Measurements from ENCODE around the gene CCDC167.

CCDC167 gene

DNA sequence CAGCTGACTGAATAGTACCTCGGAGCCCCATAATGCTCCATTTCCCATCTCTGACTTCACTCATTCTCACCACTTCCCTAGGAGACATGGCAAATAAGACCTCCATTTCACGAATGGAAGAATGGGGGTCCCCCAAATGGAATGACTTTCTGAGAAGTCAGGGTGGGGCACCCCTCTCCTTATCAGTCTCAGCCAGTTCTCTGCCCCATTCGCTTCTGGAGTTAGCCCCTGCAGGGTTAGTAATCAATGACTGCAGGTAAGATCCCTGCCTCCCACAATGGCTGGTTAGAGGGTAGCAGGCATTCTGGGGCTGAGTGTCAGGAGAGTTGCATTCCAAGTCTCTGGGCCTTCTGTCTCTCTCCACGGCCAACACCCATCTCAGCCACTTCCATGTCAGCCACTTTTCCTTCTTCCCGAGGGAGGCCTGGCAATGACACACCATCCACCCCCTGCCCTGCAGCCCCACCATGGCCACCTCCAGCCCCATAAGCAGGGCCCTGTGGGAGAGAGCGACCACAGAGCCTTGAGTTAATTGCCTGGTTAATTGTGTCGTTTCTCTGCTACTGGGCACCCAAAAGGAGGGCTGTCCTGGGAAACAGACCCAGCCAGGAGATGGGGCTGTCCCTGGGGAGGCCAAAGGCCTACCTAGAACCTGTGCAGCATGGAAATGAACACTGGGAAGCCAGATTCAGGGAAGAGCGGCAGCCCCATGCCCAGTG, 13.4 kb downstream of the CCDC167 start:
- DNase-seq, result no peak

DNA sequence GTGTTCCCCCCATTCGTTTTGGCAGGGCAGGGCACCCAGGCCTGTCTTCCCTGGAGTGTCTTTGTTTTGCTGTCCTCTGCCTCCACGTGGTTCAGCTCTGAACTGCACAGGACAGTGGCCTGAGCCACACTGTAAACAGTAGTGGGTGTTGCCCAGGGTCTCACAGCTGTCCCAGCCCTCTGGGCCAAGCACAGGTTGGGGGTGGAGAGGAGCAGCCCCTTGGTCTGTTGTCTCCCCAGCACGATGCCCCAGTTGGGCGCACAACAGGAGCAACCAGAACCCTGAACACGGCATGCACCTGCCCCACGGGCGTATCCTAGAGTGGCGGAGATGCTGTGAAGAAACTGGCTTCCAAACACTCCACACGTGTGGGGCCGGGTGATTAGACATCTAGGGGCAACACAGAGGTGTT, 14.4 kb downstream of the CCDC167 start:
- DNase-seq, result no peak

- DNase-seq, result no peak
Observed at GRCh38 chr6:37484786-37485170, 14.9 kb downstream of the CCDC167 start.

DNA sequence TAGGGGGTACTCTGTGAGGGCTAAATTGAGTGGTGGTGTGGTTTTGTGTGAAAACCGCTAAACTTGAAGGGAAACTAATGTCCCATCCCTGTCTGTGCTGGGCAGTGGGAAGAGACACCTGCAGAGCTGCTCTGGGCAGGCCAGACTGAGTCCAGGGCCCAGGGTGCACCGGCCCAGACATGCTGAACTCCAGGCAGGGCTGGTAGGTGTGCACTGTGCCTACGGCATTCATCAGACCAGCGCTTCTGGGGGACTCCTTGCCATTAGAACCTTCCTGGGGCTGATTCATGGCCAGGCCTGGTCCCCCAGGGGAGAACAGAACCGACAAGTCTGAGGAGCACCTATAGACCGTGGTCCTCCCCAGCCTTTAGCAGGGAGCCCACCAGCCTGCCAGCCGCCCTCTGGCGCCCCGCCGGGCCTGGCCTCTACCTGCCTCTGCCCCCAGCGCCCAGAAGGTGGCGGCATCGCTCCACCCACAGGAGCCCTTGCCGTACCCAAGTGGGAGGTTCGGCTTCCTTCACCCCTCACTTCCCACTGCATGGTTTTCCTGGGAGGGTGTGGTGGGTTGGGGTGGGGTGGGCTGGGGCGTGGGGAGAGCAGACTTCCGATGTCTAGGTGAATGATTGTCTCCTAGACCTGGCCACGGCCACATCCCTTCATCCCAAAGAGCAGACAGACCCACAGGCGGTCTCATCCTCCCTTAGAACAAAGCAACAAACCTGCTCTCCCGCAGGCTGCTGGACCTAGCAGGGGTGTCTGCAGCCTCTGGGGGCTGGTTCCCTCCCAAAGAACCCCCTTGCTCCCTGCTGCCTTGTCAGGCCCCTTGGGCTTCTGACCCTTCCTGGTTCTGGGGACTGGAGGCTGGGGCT, 15.5 kb downstream of the CCDC167 start:
- DNase-seq, result peak; percentile 58

- DNase-seq, result no peak
Observed at GRCh38 chr6:37483252-37483901, 16.3 kb downstream of the CCDC167 start.

GRCh38 chr6:37482606-37483251, 17.0 kb downstream of the CCDC167 start:
- DNase-seq, result no peak

DNA sequence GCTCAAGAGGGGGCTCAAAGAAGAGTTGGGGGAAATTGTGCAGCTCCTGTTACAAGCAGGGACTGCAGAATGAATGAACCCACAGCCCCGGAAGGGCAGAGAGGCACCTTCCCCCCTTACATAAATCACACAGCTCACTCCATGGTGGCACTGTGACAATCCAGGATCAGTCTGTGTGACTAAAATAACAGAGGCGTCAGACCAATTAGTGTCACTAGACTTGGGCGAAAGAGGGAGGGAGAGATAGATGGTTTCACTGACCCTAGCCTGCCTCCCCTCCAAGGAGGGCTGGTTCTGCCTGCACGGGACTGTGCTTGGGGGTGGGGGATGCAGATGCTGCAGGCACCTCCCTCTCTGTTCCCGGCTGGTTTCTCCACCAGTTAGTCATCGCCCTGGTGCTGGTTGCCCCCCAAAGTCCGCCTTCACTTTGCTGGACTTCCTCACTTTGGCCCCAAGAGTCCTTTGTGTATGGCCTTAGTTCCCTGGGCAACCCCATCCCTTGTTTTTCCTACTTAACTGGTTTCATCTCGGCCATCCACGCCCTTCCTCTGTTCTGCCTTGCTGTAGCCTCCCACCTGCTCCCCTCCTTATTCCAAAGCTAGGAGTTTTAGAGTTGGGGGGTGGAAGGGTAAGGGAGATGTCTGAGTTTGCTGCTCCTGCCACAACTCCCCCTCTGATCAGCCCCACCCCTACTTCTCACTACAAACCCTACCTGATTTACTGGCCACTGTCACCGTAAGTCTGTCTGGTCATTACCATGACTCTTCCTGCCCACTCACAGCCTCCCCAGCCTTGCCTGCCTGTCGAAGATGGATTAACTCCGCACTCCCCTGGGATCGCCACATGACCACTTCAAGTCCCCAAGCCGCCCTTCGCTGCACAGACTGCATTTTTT, 17.7 kb downstream of the CCDC167 start:
- no peak for DNase-seq

DNA sequence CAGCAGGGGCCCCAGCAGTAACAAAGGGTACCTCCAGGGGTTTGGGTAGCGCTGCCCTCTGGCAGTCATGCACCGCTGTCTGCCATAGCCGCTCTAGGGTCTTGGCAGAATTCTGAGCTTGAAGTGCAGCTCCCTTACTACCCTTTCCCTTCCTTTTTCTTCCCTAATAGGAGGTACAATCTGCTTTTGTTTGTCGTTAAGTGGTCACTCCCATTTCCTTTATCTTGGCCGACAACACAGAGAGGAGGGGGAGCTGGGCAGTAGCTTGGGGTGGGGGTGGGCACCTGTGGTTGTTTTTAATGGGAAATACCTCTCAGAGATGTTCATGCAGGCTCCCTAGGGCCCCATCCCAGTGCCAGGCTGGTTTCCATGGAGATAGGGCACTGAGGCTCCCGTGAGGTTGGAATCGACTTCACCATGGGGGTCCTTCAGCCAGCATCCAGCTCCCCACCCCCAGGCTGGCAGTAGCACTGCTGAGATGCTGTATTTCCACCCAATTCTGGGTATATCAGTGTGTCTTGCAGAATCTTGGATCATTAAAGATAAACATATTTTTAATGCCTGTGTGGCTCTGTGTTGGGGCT, 18.6 kb downstream of the CCDC167 start:
- no peak for DNase-seq

DNA sequence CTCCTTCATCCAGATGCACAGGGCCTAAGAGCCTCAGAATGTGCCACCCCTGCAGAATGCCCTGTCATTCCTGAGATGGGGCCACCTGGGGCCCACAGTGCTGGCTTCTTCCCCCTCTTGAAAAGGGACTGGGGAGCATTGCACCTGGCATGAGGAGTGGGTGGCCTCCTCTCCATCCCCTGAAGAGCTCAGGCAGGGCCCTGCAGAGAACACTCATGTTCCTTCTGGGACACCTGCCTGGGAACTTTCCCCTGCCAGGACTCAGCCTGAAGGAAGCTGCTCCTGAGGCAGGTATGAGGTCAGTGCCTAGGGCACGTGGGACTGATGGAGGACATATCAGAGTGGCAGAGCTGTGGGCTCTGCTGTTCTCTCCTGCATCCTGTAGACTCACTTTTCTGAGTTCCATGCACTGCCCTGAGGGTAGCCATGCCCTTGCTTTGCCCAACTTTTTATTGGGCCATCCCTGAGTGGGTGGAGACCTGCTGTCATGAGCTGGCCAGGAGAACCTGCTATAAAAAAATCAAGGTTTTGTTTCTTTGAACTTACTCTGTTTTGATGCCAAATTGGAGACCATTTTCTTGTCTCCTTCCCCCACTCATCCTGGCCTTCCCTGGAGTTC, 19.5 kb downstream of the CCDC167 start:
- no peak for DNase-seq

DNA sequence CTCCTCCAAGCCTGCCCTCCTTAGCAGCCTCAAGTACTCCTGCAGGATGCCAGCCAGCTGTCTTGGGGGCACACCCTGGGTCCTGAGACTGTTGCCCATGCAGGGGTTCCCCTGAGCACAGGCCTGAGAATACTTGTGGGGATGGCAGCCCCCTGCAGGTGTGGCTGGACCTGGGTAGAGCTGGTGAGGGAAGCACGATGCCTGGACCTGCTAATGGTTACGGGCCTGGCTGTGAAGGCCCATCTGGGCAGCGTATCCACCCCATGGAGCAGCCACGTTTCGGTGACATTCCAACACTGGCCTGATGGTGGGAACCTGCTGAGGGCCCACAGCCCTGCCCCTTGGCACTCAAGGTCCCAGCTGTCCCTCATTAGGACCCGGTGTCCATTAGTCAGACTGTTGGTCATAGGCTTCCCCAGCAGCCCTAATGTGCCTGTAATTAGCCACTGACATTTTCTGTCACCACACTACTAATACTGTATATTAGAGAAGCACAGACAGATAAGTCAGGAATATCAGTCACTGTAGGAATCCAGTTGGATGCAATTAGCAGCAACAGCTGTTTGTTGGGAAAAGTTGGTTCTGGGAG, 20.3 kb downstream of the CCDC167 start:
- DNase-seq, result no peak

GRCh38 chr6:37478827-37479226, 20.9 kb downstream of the CCDC167 start:
- no peak for DNase-seq

GRCh38 chr6:37477656-37478435, 21.8 kb downstream of the CCDC167 start:
- no peak for DNase-seq

GRCh38 chr6:37477191-37477590, 22.5 kb downstream of the CCDC167 start:
- no peak for DNase-seq

GRCh38 chr6:37474316-37474715, 25.4 kb downstream of the CCDC167 start:
- DNase-seq, result no peak

DNA sequence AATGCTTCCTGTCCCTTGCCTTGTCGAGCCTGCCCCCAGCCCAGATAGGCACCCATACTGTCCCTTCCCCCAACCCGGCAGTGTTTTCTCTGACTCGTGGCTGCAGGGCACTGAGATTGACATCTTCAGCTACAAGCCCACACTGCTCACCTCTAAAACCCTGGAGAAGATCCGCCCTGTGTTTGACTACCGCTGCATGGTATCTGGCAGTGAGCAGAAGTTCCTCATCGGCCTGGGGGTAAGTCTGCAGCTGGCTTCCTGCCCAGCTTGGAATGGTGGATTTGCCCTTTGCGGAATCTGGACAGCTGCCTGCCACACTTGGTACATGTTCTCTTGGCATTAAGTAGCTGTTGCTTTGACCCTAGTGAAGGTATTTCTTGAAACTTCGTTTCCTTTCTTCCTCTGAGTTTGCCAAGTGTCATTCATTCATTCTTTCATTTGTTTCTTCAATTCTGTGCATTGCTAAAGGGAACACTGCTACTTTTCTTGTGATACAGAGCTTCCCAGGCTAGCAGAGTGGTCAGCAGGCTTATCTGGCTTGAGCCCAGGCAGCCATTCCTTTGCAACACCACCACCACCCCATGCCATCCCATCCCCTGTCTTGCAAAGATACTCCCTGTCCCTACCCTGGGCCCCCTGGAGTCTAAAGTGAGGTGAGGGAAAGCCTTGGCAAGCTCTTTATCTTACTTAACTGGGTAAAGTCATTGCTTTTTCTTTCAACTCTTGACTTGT, 26.2 kb downstream of the CCDC167 start:
- DNase-seq, result no peak

- no peak for DNase-seq
Observed at GRCh38 chr6:37467718-37468117, 32.0 kb downstream of the CCDC167 start.

DNA sequence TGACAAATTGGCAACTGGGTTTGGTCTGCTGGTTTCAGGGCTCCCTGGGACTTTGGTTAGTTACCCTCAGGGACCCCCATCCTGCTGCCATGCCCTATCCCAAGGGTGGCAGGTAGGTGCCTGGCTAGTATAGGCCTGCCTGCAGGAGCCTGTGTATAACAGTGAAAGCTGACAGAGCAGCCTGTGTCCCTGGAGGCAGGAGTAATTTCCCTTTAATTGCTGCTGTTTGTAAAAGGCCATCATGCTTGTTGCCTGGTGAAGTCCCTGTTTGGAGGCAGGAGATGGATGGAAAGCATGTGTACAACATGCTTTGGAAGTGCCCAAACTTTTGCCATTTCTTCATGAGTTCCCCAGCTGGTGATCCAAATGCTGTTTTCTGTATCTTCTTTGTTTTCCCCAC, 36.6 kb downstream of the CCDC167 start:
- no peak for DNase-seq

- no peak for DNase-seq
Observed at GRCh38 chr6:37460805-37461204, 38.9 kb downstream of the CCDC167 start.
